RWPE2 (cell line): ENCODE results near the gene MYO18B.

Source experiments
- ATAC-seq: fragments of 200-7000 bp; cut with Tn5 transposase; 3 replicates; pipeline ENCODE4 v1.9.1; 2021; ENCODE audit warnings: low read depth
- DNase-seq: peaks from one replicate; pipeline ENCODE4 v3.0.0-alpha.2; 2020; ENCODE audit warnings: low spot score
- H3K27ac ChIP-seq: fragments of 450-650 bp; 2 replicates; pipeline ENCODE4 v1.5.1; 2017; ENCODE audit warnings: mild to moderate bottlenecking; ENCODE audit not compliant: poor library complexity, severe bottlenecking
- H3K27me3 ChIP-seq: fragments of 250-450 bp; sonication (Bioruptor Pico); 2 replicates; pipeline ENCODE4 v1.5.1; 2021; ENCODE audit warnings: mild to moderate bottlenecking, moderate library complexity; ENCODE audit not compliant: insufficient read depth, poor library complexity, severe bottlenecking
- H3K36me3 ChIP-seq: fragments of 250-450 bp; sonication (Bioruptor Pico); 2 replicates; pipeline ENCODE4 v1.5.1; 2020; ENCODE audit warnings: low read depth, mild to moderate bottlenecking, moderate library complexity
- H3K4me1 ChIP-seq: fragments of 250-450 bp; sonication (Bioruptor Pico); 2 replicates; pipeline ENCODE4 v1.5.1; 2021; ENCODE audit warnings: mild to moderate bottlenecking, moderate library complexity; ENCODE audit not compliant: insufficient read depth, poor library complexity, severe bottlenecking
- H3K4me3 ChIP-seq: fragments of 250-450 bp; sonication (Bioruptor Pico); 2 replicates; pipeline ENCODE4 v1.5.1; 2021; ENCODE audit warnings: mild to moderate bottlenecking, moderate library complexity; ENCODE audit not compliant: severe bottlenecking
- H3K9me3 ChIP-seq: fragments of 250-450 bp; sonication (Bioruptor Pico); 2 replicates; pipeline ENCODE4 v1.5.1; 2021; ENCODE audit warnings: mild to moderate bottlenecking, moderate library complexity; ENCODE audit not compliant: severe bottlenecking
- CTCF ChIP-seq: fragments of 450-650 bp; IDR thresholded peaks from one replicate; pipeline ENCODE4 v1.5.1; 2017; ENCODE audit warnings: mild to moderate bottlenecking, moderate library complexity; ENCODE audit not compliant: poor library complexity, severe bottlenecking

Gene MYO18B

GRCh38 chr22:25935266-25936058, 193.5 kb downstream of the MYO18B start:
- H3K27ac ChIP-seq = no peak overlapping the region
- ATAC-seq (no peak), DNase-seq (no peak)
- H3K4me1 ChIP-seq = no peaks in the 10 kb centered on the region
- no peaks in the 10 kb centered on the region for H3K9me3 ChIP-seq
- H3K27me3 ChIP-seq = peaks cover 31% of the 10 kb centered on the region
- no peak overlapping the region for H3K4me3 ChIP-seq
- no peak for TF ChIP-seq CTCF
- H3K36me3 ChIP-seq = no peaks in the 10 kb centered on the region

- Histone ChIP-seq H3K4me1 (no peaks in the 10 kb centered on the region), H3K36me3 (no peaks in the 10 kb centered on the region), H3K9me3 (no peaks in the 10 kb centered on the region), H3K27me3 (peaks cover 11% of the 10 kb centered on the region), H3K27ac (no peak overlapping the region), H3K4me3 (no peak overlapping the region)
- DNase-seq (no peak), ATAC-seq (no peak)
- TF ChIP-seq CTCF = no peak
Measured at GRCh38 chr22:25938151-25938550, 196.2 kb downstream of the MYO18B start.

- H3K36me3 ChIP-seq = no peaks in the 10 kb centered on the region
- H3K4me3 ChIP-seq = no peak overlapping the region
Measured at GRCh38 chr22:25939384-25939783, 197.4 kb downstream of the MYO18B start.

GRCh38 chr22:25940479-25940878, 198.5 kb downstream of the MYO18B start:
- no peak overlapping the region for H3K27ac ChIP-seq
- no peak for DNase-seq
- ATAC-seq = no peak
- no peaks in the 10 kb centered on the region for H3K9me3 ChIP-seq
- H3K36me3 ChIP-seq = no peaks in the 10 kb centered on the region
- TF ChIP-seq CTCF = no peak
- no peaks in the 10 kb centered on the region for H3K4me1 ChIP-seq
- H3K4me3 ChIP-seq = no peak overlapping the region
- no peaks in the 10 kb centered on the region for H3K27me3 ChIP-seq

More at GRCh38 chr22:25939384-25939783, 197.4 kb downstream of the MYO18B start:
- Histone ChIP-seq H3K27ac (no peak overlapping the region), H3K9me3 (no peaks in the 10 kb centered on the region), H3K4me1 (no peaks in the 10 kb centered on the region), H3K27me3 (peaks cover under 1% of the 10 kb centered on the region)
- no peak for ATAC-seq
- no peak for DNase-seq
- no peak for TF ChIP-seq CTCF

GRCh38 chr22:25941365-25941960, 199.5 kb downstream of the MYO18B start:
- no peaks in the 10 kb centered on the region for H3K9me3 ChIP-seq
- no peak overlapping the region for H3K27ac ChIP-seq
- no peak overlapping the region for H3K4me3 ChIP-seq
- DNase-seq (no peak), ATAC-seq (no peak)
- no peaks in the 10 kb centered on the region for H3K36me3 ChIP-seq
- no peak for TF ChIP-seq CTCF
- H3K4me1 ChIP-seq = no peaks in the 10 kb centered on the region
- H3K27me3 ChIP-seq = no peaks in the 10 kb centered on the region
